Measurements from ENCODE around the gene CAPN6.

The CAPN6 gene, protein sequence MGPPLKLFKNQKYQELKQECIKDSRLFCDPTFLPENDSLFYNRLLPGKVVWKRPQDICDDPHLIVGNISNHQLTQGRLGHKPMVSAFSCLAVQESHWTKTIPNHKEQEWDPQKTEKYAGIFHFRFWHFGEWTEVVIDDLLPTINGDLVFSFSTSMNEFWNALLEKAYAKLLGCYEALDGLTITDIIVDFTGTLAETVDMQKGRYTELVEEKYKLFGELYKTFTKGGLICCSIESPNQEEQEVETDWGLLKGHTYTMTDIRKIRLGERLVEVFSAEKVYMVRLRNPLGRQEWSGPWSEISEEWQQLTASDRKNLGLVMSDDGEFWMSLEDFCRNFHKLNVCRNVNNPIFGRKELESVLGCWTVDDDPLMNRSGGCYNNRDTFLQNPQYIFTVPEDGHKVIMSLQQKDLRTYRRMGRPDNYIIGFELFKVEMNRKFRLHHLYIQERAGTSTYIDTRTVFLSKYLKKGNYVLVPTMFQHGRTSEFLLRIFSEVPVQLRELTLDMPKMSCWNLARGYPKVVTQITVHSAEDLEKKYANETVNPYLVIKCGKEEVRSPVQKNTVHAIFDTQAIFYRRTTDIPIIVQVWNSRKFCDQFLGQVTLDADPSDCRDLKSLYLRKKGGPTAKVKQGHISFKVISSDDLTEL

DNA sequence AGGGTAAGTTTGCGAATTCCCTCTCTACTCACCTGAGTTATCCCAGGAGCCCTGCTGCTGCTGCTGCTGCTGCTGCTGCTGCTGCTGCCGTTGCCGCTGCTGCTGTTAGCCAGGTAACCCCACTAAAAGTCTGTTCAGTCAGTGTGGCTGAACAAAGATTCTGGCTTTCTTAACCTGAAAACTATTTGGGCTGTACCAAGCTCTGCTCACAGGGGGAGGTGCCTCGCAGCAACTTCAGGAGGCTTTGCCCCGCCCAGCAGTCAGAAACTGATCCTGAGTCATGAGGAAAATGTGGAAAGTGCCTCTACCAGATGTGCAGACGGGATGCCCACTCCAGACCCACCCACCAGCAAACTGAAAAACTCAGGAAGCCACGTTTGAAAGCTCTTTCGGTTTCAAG is at the start of gene CAPN6:
Gene CAPN6 (minus strand): TSS at position 145 of the 400 bp plus-strand sequence. CDS start 6,547 bp downstream, outside the sequence.
- peak; percentile 22 for DNase-seq (ENCODE audit: low read depth)

DNA sequence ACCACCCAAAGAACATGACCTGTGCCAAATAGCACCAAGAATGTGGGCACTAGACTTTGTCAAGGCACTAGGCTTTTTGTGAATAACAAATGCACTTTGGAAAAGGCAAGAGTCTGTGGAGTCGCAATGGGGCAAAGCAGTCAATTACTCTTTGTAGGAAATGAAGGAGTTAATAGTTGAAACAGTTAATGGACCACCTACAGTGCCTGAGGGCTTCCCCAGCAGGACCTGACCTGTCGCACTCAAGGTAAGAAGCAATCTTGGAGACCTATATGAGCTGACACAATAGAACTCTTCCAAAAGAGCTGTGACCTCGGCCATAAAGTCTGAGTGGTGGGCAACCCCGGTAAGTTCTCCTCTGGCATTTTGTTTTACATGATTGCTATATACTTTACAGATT is 49.2 kb upstream of the CAPN6 start:
- no peak for DNase-seq (ENCODE audit: low read depth)

DNA sequence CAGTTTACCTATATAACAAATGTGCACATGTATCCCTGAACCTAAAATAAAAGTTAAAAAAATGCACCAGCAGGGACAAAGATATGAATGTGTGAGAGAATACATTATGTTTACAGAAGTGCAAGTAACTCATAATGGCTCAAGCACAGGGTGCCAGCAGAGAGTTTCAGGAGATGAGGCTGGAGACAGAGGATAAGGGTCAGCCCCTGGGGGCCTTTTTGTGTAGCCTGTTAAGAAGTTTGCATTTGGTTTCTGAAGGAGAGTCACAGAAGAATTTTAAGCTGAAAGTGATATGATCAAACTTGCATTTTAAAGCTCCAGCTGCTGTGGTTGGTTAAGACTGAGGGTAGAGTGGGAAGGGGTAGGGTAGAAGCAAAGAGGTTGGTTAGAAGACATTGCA is 48.6 kb upstream of the CAPN6 start:
- no peak for DNase-seq (ENCODE audit: low read depth)

DNA sequence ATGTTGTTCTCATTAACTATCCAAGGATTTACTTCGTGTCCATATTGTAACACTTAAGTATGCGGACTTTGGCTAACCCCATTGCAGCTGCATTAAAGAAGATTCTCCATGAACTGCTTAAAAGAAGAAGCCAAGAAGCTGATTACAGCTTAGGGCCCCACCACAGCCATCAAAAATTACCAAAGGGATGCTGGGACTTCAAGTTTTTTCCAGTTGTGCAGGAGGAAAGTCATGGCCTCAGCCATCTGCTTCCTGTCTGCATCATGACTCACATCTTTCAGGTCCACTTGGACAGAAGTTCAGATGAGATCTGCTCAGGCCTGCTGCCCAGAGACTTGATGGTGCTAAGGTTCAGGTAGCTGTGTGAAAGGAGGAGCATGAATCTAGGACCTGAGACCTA is 38.8 kb upstream of the CAPN6 start:
- DNase-seq (ENCODE audit: low read depth), result no peak

DNA sequence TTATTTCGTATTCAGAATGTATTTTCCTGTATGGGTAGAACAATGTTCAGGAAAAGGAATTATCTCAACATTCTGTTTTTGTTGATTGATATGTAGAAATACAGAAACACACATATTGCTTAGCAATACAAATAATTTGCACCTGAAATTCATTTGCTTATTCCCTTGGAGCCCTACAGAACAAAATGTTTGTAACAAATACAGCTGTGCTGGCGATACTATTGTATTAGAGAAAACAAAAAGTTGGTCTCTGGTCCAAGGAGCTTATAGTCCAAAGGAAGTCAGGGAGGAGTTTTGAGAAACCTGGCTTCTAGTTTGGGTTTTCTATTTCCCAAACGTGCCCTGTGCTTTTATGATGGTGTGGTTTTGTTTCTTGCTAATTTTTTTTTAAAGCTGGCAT is 37.8 kb upstream of the CAPN6 start:
- DNase-seq (ENCODE audit: low read depth), result no peak

DNA sequence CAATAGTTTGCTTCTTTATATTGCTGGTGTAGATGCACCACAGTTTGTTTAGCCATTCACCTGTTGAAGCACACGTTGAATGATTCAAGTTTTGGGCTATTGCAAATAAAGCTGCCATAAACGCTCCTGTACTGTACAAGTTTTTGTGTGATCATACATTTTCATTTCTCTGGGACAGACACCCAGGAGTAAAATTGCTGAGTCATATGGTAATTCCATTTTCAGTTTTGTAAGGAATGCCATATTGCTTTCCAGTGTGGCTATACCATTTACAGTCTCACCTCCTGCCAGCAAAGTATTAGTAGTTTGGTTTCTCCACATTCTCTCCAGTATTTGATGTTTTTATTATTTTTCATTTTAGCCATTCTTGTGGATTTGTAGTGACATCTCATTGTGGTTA is 32.0 kb upstream of the CAPN6 start:
- no peak for DNase-seq (ENCODE audit: low read depth)

DNA sequence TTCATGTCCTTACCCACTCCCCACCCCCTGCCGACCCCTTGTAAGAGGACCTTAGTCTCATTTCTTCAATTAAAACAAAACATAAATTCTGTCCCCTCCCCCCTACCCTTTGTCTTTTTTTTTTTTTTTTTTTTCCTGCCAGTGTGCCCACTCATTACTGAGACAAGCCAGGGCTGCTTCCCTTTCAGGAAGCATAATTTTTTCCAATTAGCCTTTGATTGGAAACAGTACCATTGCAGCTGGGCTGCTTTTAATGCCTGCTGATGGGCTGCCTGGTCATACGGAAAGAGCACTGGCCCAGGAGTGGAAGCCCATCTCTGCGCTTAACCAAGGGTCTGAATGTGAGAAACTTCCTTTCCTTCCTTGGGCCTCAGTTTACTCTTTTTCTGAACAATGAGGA is 18.6 kb upstream of the CAPN6 start:
- no peak for DNase-seq (ENCODE audit: low read depth)

DNA sequence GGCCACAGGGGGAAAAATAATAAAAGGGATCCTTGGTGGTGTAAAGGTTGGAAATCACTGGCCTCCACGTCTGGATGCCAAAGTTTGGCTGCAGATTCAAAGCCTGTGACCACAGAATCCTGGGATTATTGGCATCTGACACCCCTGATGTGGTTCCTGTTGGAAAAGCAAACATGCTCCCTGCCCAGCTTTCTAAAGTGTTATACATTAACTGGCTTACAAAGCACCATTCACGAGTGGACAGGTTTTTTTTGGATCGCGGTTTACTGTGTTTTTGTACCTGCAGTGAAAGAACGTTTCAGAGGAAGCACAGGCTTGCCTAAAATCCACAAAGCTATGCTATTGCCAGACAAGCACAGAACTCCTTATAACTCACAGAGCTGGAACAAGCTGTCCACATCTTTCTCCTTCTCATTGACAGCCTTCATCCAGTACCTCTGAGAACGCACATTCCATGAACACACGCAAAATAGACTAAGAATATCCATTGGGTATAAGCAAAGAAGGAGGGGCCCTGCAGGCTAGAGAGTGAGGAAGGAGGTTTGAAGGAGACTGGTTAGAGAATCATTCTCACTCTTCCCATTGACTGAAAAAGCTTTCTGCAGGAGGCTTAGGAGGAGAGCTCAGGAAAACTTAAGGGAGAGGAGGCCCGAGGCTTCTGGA is 14.5 kb upstream of the CAPN6 start:
- no peak for DNase-seq (ENCODE audit: low read depth)

DNA sequence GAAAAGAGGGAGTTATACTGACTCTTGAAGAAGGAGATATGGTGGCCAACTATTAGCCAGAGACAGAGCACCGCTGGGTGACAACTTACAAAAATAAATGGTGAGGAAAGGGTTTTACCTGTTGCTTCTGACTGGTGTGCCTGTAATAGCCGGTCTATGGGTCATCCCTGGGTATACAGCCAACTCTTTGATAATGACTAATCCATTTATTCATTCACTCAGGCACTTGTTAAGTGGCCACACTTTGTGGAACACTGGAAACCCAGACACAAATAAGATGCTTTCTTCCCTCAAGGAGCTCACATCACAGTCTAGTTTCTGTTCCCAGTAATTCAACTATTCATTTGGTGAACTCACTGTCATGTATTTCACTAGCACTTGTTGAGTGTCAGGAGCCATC is 13.2 kb upstream of the CAPN6 start:
- no peak for DNase-seq (ENCODE audit: low read depth)

DNA sequence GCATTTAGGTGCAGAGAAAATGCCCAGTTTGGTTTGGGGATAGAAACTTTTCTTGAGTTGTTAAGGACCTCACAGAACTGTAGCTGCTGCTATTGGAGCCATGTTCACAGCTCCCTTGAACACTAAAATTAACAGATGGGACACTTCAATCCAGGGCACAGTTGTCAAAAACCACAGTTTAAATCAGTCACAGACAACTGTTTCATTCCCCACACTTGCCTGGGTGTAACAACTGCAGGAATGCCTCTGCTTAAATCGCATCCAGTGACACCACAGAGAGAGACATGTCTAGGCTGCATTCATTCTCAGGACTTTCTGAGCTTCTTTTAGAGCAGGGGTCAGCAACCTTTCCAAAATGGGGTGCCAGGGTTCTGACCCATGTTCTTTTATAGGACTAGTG is 12.7 kb upstream of the CAPN6 start:
- DNase-seq (ENCODE audit: low read depth), result no peak

DNA sequence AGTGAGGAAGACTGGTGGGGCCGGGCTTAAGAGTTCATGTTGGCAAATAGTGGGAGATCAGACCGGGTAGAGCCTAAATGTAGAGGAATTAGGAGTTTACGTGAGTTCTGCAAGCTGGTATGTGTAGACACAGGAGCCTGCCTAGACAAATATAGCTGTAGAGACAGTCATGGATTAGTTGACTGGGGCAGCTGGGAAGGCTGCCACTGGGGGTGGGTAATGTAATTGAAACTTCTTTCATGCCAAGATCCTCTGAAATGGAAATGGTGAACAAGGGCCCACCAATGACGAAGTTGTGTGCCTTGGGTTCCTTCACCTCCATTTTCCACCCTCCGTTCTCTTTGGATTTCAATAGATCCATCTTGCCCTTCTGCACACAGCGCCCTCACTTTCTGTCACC is 11.9 kb upstream of the CAPN6 start:
- no peak for DNase-seq (ENCODE audit: low read depth)

DNA sequence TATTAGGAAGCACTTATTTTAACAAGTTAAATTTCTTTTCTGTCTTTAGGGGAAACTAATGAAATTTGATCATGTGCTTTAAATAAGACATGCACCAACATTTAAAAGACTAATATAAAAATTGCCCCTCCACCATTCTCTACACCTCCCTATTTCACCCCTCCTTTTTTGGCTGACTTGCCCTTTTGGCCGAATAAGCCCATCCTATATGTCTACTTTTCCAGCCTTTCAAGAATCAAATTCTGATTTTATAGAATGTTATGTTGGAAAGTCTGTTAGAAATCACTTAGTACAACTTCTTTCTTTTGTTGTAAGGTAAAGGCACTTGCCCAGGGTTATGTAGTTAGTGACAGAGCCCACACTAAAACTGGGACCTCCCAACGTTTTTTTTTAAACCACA is 1.8 kb downstream of the CAPN6 start:
- DNase-seq (ENCODE audit: low read depth), result no peak

DNA sequence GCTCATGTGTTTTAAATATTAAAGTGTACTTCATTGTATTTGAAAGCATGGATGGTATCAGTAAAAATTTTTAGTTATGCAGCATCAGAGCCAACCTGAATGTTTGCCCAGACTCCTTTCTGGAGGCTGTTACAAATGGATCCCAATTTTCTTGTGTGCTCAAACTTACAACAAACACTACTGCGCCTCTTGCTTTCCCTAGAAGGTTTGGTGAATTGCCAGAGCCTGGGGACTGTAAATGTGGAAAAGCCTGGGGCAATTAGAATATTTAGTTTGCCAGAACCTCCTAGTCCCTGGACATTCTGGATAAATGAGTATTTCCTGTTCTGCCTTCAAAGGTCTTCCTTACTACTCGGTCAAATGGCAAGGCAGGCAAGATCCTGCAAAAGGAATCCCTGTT is 4.8 kb downstream of the CAPN6 start:
- no peak for DNase-seq (ENCODE audit: low read depth)

DNA sequence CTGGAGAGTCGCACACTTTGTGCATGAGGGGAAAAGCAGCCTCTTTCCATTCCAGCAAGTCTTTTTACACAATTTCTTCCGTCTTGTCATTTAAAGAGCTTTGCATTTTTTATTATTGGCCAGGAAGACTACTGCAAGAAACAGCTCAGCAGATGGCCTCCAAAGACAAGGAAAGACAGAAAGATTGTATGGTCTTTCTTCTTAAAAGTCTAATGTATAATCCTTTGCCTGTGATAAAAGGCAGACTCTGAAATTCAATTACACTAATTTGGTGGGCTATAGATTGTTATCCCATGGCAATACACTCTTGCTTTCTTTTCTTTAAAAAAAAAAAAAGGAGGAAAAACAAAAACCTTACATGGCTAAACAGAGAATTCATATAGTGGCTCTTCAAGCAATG is 5.9 kb downstream of the CAPN6 start:
- DNase-seq (ENCODE audit: low read depth), result no peak

DNA sequence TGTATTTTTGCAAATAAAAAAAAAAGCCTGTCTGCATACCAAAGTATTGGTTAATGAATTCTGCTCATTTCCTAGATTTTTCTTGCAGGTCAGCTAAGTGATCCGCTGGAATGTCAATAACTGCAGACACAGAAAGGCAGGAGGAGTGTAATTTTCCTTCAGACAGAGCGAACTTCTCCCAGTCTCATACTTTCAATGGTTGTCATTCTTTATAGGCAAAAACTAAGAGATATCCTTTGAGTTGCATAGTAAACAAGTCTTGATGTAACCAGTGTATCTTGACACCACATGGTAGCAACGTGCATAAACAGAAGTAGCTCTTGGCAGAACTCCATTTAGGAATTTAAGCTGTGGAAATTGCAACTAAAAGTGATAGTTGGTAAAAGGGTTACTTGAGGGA is 8.2 kb downstream of the CAPN6 start:
- no peak for DNase-seq (ENCODE audit: low read depth)

DNA sequence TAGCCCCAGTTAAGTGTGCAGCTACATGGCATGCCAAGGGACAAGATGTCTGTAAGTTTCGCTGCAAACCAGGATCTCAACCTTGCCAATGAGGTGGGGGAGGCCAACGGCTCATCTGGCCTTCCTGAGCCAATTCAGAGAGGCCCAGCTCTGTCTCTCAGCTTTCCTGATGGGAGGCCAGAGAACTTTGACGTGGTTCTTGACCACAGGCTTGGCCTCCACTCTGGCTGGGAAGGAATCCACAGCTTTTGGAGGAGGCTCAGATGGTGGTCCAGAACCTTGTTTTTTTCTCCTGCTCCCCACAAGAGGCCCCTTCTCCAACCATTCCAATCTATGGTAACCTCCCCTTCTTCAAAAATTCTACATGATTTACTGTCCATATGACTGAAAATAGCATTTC is 9.8 kb downstream of the CAPN6 start:
- no peak for DNase-seq (ENCODE audit: low read depth)

DNA sequence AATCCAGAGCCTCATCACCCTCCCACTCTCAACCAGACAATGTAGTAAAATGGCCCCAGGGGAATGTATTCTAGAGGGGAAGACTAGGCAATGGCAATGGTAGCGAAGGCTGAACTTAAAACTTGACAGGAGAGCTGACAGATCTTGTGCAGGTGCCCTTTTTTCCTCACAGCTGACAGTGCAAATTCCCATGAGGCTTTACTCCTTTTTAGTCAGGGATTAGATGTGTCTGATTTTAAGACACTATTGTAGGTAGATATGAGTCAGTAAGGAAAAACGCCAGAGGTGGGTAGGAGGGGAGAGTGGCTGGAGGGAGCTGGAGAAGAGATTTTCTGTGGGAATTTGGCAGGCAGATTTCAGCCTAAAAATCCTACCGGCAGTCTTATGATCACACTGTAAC is 10.7 kb downstream of the CAPN6 start:
- DNase-seq (ENCODE audit: low read depth), result no peak

DNA sequence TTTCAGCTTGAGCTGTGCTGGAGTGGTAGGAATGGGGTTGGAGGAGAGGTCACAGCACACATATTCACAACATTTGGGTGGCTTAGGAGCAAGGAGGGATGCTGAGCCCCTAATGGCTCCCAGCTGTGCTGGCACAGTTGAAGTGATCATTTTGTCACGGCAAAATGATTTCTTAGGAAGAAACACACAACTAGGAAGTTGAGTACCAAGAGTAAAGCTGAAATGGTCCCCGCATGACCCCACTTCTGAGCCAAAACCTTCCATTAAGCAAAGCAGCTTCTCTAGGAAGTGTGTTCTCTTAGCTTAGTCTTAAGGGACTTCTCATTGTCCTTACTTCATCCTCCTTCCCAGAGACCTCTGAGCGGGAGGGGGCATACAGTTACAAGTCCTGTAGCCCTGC is 12.6 kb downstream of the CAPN6 start:
- DNase-seq (ENCODE audit: low read depth), result no peak

DNA sequence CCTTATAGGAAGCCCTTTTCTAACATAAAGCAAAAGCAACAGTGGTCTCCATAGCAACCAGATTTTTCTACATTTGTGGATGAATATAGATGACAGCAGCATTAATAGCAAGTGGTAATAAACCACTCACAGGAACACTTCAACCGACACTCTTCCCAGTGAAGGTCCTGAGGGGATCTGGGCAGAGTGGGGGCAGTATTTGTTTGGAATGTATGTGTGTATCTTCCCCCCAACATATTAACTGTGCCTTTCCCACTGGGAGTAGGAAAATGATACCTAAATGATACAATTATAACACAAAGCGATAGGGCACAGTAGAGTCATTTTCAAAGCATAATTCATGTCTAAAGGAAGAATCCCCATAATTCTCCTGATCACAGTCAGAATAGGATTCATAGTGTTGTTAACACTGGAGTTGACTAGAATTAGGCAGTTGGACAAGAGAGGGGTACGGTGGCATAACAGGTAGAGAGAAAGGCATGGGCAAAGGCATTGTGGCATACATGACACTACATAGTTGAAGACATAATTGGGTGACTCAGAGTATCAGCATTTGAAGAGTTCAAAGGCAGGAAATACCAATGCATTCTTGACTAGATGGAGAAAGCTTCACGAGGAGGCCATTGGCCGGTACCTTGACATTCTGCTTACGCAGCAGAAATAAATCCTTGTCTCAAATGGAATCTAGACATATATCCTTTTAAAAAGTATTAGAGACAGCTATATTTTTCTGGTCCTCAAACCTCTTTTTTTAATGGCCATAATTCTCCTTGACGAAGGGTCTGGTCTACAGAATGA is 15.2 kb downstream of the CAPN6 start:
- DNase-seq (ENCODE audit: low read depth), result peak; percentile 48

DNA sequence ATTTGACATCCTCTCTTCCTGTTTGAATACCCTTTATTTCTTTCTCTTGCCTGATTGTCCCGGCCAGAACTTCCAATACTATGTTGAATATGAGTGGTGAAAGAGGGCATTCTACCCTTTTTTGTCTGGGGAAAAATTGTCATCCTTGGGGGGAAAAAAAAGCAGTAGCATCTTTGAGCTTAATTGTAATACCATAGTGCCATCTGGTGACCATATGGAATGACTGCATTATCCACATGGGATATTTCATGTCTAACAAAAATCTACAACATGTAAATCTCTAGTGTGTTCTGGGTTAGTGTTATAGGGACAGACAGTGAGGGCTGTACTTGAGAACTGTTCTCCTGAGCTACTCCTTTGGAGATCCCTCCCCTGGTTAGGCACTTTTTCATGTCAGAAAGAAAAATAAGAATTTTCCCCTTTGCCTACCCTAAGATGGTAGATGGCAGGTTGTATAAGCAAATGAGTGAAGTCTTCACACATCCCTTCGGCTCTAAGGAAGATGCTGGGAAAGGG is 26.0 kb downstream of the CAPN6 start:
- peak; percentile 34 for DNase-seq (ENCODE audit: low read depth)

DNA sequence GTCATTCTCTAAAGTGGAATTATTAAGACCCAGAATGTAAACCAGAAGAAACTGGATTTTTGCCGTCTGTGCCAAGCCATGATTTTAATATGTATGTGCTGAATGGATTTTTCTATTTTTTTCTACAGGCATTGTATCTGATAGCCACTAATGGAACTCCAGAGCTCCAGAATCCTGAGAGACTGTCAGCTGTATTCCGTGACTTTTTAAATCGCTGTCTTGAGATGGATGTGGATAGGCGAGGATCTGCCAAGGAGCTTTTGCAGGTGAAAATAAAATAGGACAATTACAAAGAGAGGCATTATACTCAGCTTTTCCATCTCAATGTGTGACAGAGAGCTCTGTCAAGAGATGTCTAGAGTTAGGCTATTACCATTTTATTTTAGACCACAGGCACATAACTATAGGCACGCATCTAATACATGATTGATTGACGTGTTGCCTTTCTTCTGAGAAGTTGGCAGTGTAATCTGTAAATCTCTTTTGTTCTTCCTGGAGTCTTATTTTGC is 53.9 kb downstream of the CAPN6 start:
- DNase-seq (ENCODE audit: low read depth), result no peak

DNA sequence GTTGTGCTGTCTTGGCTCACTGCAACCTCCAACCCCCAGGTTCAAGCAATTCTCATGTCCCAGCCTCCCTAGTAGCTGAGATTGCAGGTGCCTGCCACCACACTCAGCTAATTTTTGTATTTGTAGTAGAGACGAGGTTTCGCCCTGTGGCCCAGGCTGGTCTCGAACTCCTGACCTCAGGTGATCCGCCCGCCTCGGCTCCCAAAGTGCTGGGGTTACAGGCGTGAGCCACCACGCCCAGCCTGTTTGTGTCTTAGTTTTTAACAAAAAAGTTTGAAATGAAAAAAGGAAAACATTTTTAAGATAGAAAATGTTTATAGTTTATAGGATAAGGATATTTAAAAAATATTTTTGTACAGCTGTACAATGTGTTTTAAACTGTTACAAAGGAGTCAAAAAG is 62.4 kb downstream of the CAPN6 start:
- DNase-seq (ENCODE audit: low read depth), result no peak
